ENCODE results near the gene GRK5.

GRK5 gene

DNA sequence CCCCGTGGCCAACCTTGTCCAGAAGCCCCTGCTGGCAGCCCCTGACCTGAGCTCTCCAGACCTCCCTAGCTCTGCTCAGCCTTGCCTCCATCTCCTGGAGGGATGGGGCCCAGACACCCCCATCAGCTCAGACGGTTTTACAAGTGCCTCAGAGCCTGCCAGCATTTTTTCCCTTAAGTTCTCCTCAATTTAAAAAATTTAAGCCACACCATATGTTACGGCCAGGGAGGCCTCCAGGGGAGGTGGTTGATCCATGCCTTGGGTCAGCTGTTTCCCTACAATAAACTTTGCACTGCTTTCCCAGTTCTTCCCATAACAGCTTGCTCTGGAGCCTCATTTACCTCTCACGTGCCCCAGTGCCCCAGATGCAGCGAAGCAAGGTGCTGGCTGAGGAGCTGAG is 191.6 kb downstream of the GRK5 start:
- Histone ChIP-seq H4K5ac (ENCODE audit: low read length) (no peak overlapping the region), H3K9ac (ENCODE audit: low read length) (no peak overlapping the region), H3K79me1 (ENCODE audit: low read length) (no peaks in the 10 kb centered on the region), H3K23ac (ENCODE audit: low read length) (no peak overlapping the region), H2AK5ac (ENCODE audit: low read length) (no peak overlapping the region), H3K36me3 (ENCODE audit: control insufficient read depth, insufficient read depth, low read length) (no peaks in the 10 kb centered on the region), H3K4ac (ENCODE audit: low read depth, low read length) (no peak overlapping the region), H2BK15ac (replicated peaks; ENCODE audit: low read depth) (no peak overlapping the region), H3K4me2 (ENCODE audit: low read length) (no peak overlapping the region), H3K56ac (ENCODE audit: low read length) (no peak overlapping the region), H3K18ac (ENCODE audit: low read length) (no peak overlapping the region), H3K4me1 (ENCODE audit: control insufficient read depth, low read depth, low read length) (no peaks in the 10 kb centered on the region), H3K27me3 (ENCODE audit: insufficient read depth, low read length, poor library complexity) (no peaks in the 10 kb centered on the region), H2BK120ac (ENCODE audit: low read depth, low read length) (no peak overlapping the region), H3K79me2 (ENCODE audit: control insufficient read depth, insufficient read depth, low read length) (no peaks in the 10 kb centered on the region), H3K4me3 (ENCODE audit: low read length) (no peak overlapping the region), H2BK5ac (ENCODE audit: low read length) (no peak overlapping the region), H3K27ac (ENCODE audit: low read depth, low read length) (no peak overlapping the region), H4K8ac (ENCODE audit: low read depth, low read length) (no peak overlapping the region)
- DNase-seq: no peak
- no CpG with 5 or more reads among the region's 5 CpGs for WGBS (ENCODE audit: extremely low coverage, insufficient coverage, low lambda C conversion rate)

DNA sequence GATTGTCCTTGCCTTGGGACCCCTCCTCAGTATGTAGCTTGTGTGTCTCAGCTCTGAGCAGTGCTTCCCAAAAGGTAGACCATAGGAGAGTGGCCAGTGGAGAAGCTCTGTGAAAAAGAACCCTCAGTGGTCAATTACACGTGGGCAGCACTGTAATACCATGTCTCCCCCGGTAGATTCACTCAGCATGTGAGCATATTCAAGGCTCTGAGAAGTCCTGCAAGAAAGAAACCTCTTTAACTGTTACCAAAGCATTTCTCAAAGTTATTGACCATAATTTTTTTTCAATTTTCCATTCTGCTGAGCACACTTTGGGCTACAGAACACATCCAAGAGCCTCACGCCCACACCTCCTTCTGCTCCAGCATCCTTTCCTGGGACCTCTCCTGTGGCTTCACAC is 192.1 kb downstream of the GRK5 start:
- H3K18ac ChIP-seq (ENCODE audit: low read length): no peak overlapping the region
- H3K4ac ChIP-seq (ENCODE audit: low read depth, low read length): no peak overlapping the region
- H4K5ac ChIP-seq (ENCODE audit: low read length): no peak overlapping the region
- H3K27ac ChIP-seq (ENCODE audit: low read depth, low read length): no peak overlapping the region
- H3K79me2 ChIP-seq (ENCODE audit: control insufficient read depth, insufficient read depth, low read length): no peaks in the 10 kb centered on the region
- DNase-seq: no peak
- no peak overlapping the region for H3K9ac ChIP-seq (ENCODE audit: low read length)
- no peak overlapping the region for H3K4me2 ChIP-seq (ENCODE audit: low read length)
- no peak overlapping the region for H3K56ac ChIP-seq (ENCODE audit: low read length)
- no peaks in the 10 kb centered on the region for H3K27me3 ChIP-seq (ENCODE audit: insufficient read depth, low read length, poor library complexity)
- H3K4me1 ChIP-seq (ENCODE audit: control insufficient read depth, low read depth, low read length): no peaks in the 10 kb centered on the region
- no peaks in the 10 kb centered on the region for H3K79me1 ChIP-seq (ENCODE audit: low read length)
- WGBS (ENCODE audit: extremely low coverage, insufficient coverage, low lambda C conversion rate): no CpG with 5 or more reads among the region's 3 CpGs
- H2BK15ac ChIP-seq (replicated peaks; ENCODE audit: low read depth): no peak overlapping the region
- no peak overlapping the region for H3K23ac ChIP-seq (ENCODE audit: low read length)
- H2BK5ac ChIP-seq (ENCODE audit: low read length): no peak overlapping the region
- no peak overlapping the region for H2AK5ac ChIP-seq (ENCODE audit: low read length)
- H3K36me3 ChIP-seq (ENCODE audit: control insufficient read depth, insufficient read depth, low read length): no peaks in the 10 kb centered on the region
- H3K4me3 ChIP-seq (ENCODE audit: low read length): no peak overlapping the region
- H2BK120ac ChIP-seq (ENCODE audit: low read depth, low read length): no peak overlapping the region
- no peak overlapping the region for H4K8ac ChIP-seq (ENCODE audit: low read depth, low read length)

GRCh38 chr10:119401671-119402395 is 194.5 kb downstream of the GRK5 start:
- Histone ChIP-seq H3K79me1 (ENCODE audit: low read length) (no peaks in the 10 kb centered on the region), H2BK120ac (ENCODE audit: low read depth, low read length) (no peak overlapping the region), H3K56ac (ENCODE audit: low read length) (no peak overlapping the region), H4K5ac (ENCODE audit: low read length) (no peak overlapping the region), H3K27ac (ENCODE audit: low read depth, low read length) (no peak overlapping the region), H3K79me2 (ENCODE audit: control insufficient read depth, insufficient read depth, low read length) (no peaks in the 10 kb centered on the region), H3K4me1 (ENCODE audit: control insufficient read depth, low read depth, low read length) (no peaks in the 10 kb centered on the region), H2AK5ac (ENCODE audit: low read length) (no peak overlapping the region), H3K18ac (ENCODE audit: low read length) (no peak overlapping the region), H2BK5ac (ENCODE audit: low read length) (no peak overlapping the region), H3K27me3 (ENCODE audit: insufficient read depth, low read length, poor library complexity) (no peaks in the 10 kb centered on the region), H3K4me2 (ENCODE audit: low read length) (no peak overlapping the region), H3K4ac (ENCODE audit: low read depth, low read length) (no peak overlapping the region), H2BK15ac (replicated peaks; ENCODE audit: low read depth) (no peak overlapping the region), H4K8ac (ENCODE audit: low read depth, low read length) (no peak overlapping the region), H3K23ac (ENCODE audit: low read length) (no peak overlapping the region), H3K9ac (ENCODE audit: low read length) (no peak overlapping the region), H3K36me3 (ENCODE audit: control insufficient read depth, insufficient read depth, low read length) (no peaks in the 10 kb centered on the region), H3K4me3 (ENCODE audit: low read length) (no peak overlapping the region)
- WGBS (ENCODE audit: extremely low coverage, insufficient coverage, low lambda C conversion rate): no CpG with 5 or more reads among the region's 14 CpGs
- DNase-seq: peak; percentile 63

DNA sequence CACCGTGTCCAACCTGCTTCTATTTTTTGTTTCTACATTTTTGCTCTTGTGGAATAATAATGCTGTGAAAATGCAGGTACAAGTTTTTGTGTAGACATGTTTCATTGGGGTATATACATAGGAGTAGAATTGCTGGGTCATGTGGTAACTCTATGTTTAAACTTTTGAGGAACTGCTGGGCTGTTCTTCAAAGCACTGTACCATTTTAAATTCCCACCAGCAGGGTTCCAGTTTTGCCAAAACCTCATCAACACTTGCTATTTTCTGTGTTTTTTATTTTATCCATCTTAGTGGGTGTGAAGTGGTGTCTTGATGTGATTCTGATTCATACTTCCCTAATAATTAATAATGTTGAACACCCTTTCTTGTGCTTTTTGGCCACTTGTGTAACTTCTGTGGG is 196.6 kb downstream of the GRK5 start:
- Histone ChIP-seq H2BK5ac (ENCODE audit: low read length) (no peak overlapping the region), H3K4ac (ENCODE audit: low read depth, low read length) (no peak overlapping the region), H2BK15ac (replicated peaks; ENCODE audit: low read depth) (no peak overlapping the region), H3K79me2 (ENCODE audit: control insufficient read depth, insufficient read depth, low read length) (no peaks in the 10 kb centered on the region), H3K27ac (ENCODE audit: low read depth, low read length) (no peak overlapping the region), H3K79me1 (ENCODE audit: low read length) (no peaks in the 10 kb centered on the region), H3K56ac (ENCODE audit: low read length) (no peak overlapping the region), H3K27me3 (ENCODE audit: insufficient read depth, low read length, poor library complexity) (no peaks in the 10 kb centered on the region), H4K8ac (ENCODE audit: low read depth, low read length) (no peak overlapping the region), H2AK5ac (ENCODE audit: low read length) (no peak overlapping the region), H3K36me3 (ENCODE audit: control insufficient read depth, insufficient read depth, low read length) (no peaks in the 10 kb centered on the region), H3K23ac (ENCODE audit: low read length) (no peak overlapping the region), H3K4me1 (ENCODE audit: control insufficient read depth, low read depth, low read length) (no peaks in the 10 kb centered on the region), H3K4me3 (ENCODE audit: low read length) (no peak overlapping the region), H4K5ac (ENCODE audit: low read length) (no peak overlapping the region), H3K18ac (ENCODE audit: low read length) (no peak overlapping the region), H3K4me2 (ENCODE audit: low read length) (no peak overlapping the region), H3K9ac (ENCODE audit: low read length) (no peak overlapping the region), H2BK120ac (ENCODE audit: low read depth, low read length) (no peak overlapping the region)
- DNase-seq: no peak
- WGBS (ENCODE audit: extremely low coverage, insufficient coverage, low lambda C conversion rate): no CpG with 5 or more reads among the region's 1 CpG

- H3K23ac ChIP-seq (ENCODE audit: low read length): no peak overlapping the region
- H2AK5ac ChIP-seq (ENCODE audit: low read length): no peak overlapping the region
- H3K56ac ChIP-seq (ENCODE audit: low read length): no peak overlapping the region
- no peaks in the 10 kb centered on the region for H3K79me2 ChIP-seq (ENCODE audit: control insufficient read depth, insufficient read depth, low read length)
- no peak overlapping the region for H3K4me3 ChIP-seq (ENCODE audit: low read length)
- no peak for DNase-seq
- H3K27ac ChIP-seq (ENCODE audit: low read depth, low read length): no peak overlapping the region
- H3K4me2 ChIP-seq (ENCODE audit: low read length): no peak overlapping the region
- WGBS (ENCODE audit: extremely low coverage, insufficient coverage, low lambda C conversion rate): no CpG with 5 or more reads among the region's 13 CpGs
- H3K36me3 ChIP-seq (ENCODE audit: control insufficient read depth, insufficient read depth, low read length): no peaks in the 10 kb centered on the region
- H2BK120ac ChIP-seq (ENCODE audit: low read depth, low read length): no peak overlapping the region
- H3K27me3 ChIP-seq (ENCODE audit: insufficient read depth, low read length, poor library complexity): no peaks in the 10 kb centered on the region
- no peak overlapping the region for H2BK5ac ChIP-seq (ENCODE audit: low read length)
- no peak overlapping the region for H3K4ac ChIP-seq (ENCODE audit: low read depth, low read length)
- no peak overlapping the region for H3K9ac ChIP-seq (ENCODE audit: low read length)
- H3K79me1 ChIP-seq (ENCODE audit: low read length): no peaks in the 10 kb centered on the region
- H4K8ac ChIP-seq (ENCODE audit: low read depth, low read length): no peak overlapping the region
- no peak overlapping the region for H2BK15ac ChIP-seq (replicated peaks; ENCODE audit: low read depth)
- no peak overlapping the region for H3K18ac ChIP-seq (ENCODE audit: low read length)
- H4K5ac ChIP-seq (ENCODE audit: low read length): no peak overlapping the region
- H3K4me1 ChIP-seq (ENCODE audit: control insufficient read depth, low read depth, low read length): no peaks in the 10 kb centered on the region
Measured at GRCh38 chr10:119404719-119405519, 197.5 kb downstream of the GRK5 start.

All from mesendoderm (in vitro differentiated cells).